A549 (cell line): ENCODE measurements around the gene HRG. TPM values are rescaled to one million over a fixed set of nuclear protein-coding genes. Genes with fewer than 3 reads are reported as not detected.

Experiments
- ATAC-seq, 2 experiments: fragments of 200-7000 bp in 1 of 2; fragments of >200 bp in 1 of 2; cut with Nextera tagmentation in 1 of 2; cut with Tn5 transposase in 1 of 2; 3 replicates each; pipeline versions ENCODE4 v1.8.0 to v1.9.1; 2018 to 2020; ENCODE audit warnings: mild to moderate bottlenecking in 1 of 2, moderate library complexity in 1 of 2
- CTCF ChIA-PET: fragments of 300-600 bp; sonication (Branson Sonifier 250); formaldehyde crosslinking; extraction: SDS; loops from one replicate; lab custom pipeline; 2021; ENCODE audit warnings: antibody characterized with exemption, inconsistent platforms; lab: Yijun Ruan, JAX
- POLR2A ChIA-PET: fragments of 350-600 bp; formaldehyde crosslinking; extraction: SDS; loops from one replicate; lab custom pipeline; 2021; ENCODE audit warnings: antibody characterized with exemption, inconsistent platforms; lab: Yijun Ruan, JAX
- DNase-seq, 2 experiments: peaks; one replicate each; pipeline versions ENCODE4 v3.0.0 to v3.0.0-alpha.2; 2011 to 2016; ENCODE audit warnings: low read depth in 1 of 2, low spot score in 1 of 2
- FAIRE-seq: peaks from 2 replicates; lab custom pipeline; 2011; peaks lifted over from hg19 to GRCh38; lab: Jason Lieb, UNC
- H3K27ac ChIP-seq, 2 experiments: fragments of >200 bp; sonication (Bioruptor Twin); formaldehyde crosslinking; 3 replicates each; pipeline ENCODE4 v1.5.1; 2016 to 2017
- H3K4me1 ChIP-seq: fragments of >200 bp; sonication (Bioruptor Twin); formaldehyde crosslinking; 3 replicates; pipeline ENCODE4 v1.6.1; 2016
- H3K4me2 ChIP-seq: fragments of >200 bp; sonication (Bioruptor Twin); formaldehyde crosslinking; 3 replicates; pipeline ENCODE4 v1.6.1; 2016
- H3K4me3 ChIP-seq: fragments of >200 bp; sonication (Bioruptor Twin); formaldehyde crosslinking; 3 replicates; pipeline ENCODE4 v1.5.1; 2016
- H3K9me3 ChIP-seq: fragments of >200 bp; sonication (Bioruptor Twin); formaldehyde crosslinking; 3 replicates; pipeline ENCODE4 v1.6.1; 2016
- BHLHE40 ChIP-seq: IDR thresholded peaks from 2 replicates; pipeline ENCODE4 v1.6.1; 2012; ENCODE audit warnings: low read depth, low read length, inconsistent platforms
- FOXS1 ChIP-seq: fragments of 250-450 bp; sonication (Bioruptor Pico); IDR thresholded peaks from 2 replicates; pipeline ENCODE4 v1.5.0; 2020; ENCODE audit warnings: mild to moderate bottlenecking, moderate library complexity
- HEYL ChIP-seq: fragments of 250-450 bp; sonication (Bioruptor Pico); IDR thresholded peaks from 2 replicates; pipeline ENCODE4 v1.8.0; 2021; ENCODE audit warnings: mild to moderate bottlenecking, moderate library complexity
- HMGXB4 ChIP-seq: fragments of 250-450 bp; sonication (Bioruptor Pico); IDR thresholded peaks from 2 replicates; pipeline ENCODE4 v1.5.0; 2021; ENCODE audit warnings: mild to moderate bottlenecking, moderate library complexity, borderline replicate concordance
- NPAS2 ChIP-seq: fragments of 250-450 bp; sonication (Bioruptor Pico); IDR thresholded peaks from 2 replicates; pipeline ENCODE4 v1.8.0; 2022; ENCODE audit warnings: mild to moderate bottlenecking, moderate library complexity, borderline replicate concordance
- RAD21 ChIP-seq, 2 experiments: fragments of >200 bp in 1 of 2; sonication (Bioruptor Twin) in 1 of 2; formaldehyde crosslinking in 1 of 2; IDR thresholded peaks in 1 of 2; conservative IDR thresholded peaks in 1 of 2; 2 replicates in 1 of 2; 3 replicates in 1 of 2; pipeline ENCODE4 v1.6.1; 2012 to 2018; ENCODE audit warnings: inconsistent platforms in 1 of 2
- RARB ChIP-seq: fragments of 250-450 bp; sonication (Bioruptor Pico); IDR thresholded peaks from 2 replicates; pipeline ENCODE4 v1.8.0; 2021; ENCODE audit warnings: mild to moderate bottlenecking, moderate library complexity
- REST ChIP-seq: fragments of 200-600 bp; sonication (generic); IDR thresholded peaks from 2 replicates; pipeline ENCODE4 v1.6.1; 2016; ENCODE audit warnings: antibody characterized with exemption, mild to moderate bottlenecking, moderate library complexity
- SREBF2 ChIP-seq: fragments of 450-650 bp; IDR thresholded peaks from 2 replicates; pipeline ENCODE4 v1.6.1; 2014; ENCODE audit warnings: mild to moderate bottlenecking, moderate library complexity
- WGBS: methylation state at CpG from one replicate; pipeline ENCODE4 v1.1.6; 2017; ENCODE audit errors: missing lambda C conversion rate; 5-methylcytosine and 5-hydroxymethylcytosine counted together
- polyA plus RNA-seq, 4 experiments: library from polyadenylated mRNA; depleted of rRNA in 3 of 4; stranded (reverse); fragments of >200 nt; fragmentation: RNase III in 1 of 4; extraction: RNeasy Plus Mini Kit Qiagen cat#74134 plus additional on column Dnase treatment in 1 of 4; gene quantifications; 2 replicates in 3 of 4; 3 replicates in 1 of 4; pipeline ENCODE4 v1.2.3, GENCODE V29; 2011 to 2017
- TF ChIP-seq, protein P1 (sequence below): IDR thresholded peaks from 2 replicates; pipeline ENCODE4 v1.6.1; 2012
- TF ChIP-seq, protein P2 (sequence below): fragments of 250-450 bp; sonication (Bioruptor Pico); IDR thresholded peaks from 2 replicates; pipeline ENCODE4 v1.5.0; 2020; ENCODE audit warnings: low read depth, mild to moderate bottlenecking, moderate library complexity

Gene HRG
- polyA plus RNA-seq, 2 of the 4 experiments (the other 2 are of a cell fraction) = not detected

DNA sequence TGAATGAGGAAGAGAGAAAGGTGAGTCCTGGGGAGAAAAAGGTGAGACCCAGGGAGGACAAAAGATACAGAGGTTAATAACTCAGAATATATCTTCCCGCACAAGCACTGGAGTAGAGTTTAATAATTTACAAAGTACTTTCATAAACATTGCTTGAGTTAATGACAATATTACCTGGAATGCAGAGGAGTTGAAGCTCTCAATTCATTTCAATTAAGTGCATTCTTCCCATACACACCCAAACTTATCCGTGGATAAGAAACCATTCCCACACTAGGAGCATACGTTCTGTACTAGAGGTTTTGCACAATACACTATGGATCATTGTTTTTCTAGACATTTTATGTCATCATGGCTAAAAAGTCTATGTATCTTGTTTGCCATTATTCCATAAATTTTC, 28.0 kb downstream of the HRG start:
- no peak for DNase-seq
- TF ChIP-seq HMGXB4 (CRISPR knock-in tag) (no peak), RAD21 (conservative IDR thresholded peaks at IDR 0.05 in 1 of 2, IDR thresholded peaks at IDR 0.05 in 1 of 2) (no peak)
- TF ChIP-seq, all 56 proteins: peak for 0
- ChIA-PET POLR2A (no interaction called here), CTCF (interaction anchor here (0.6 kb wide), 1 partner anchor 471 kb away, joined by 4 read pairs; no protein-coding TSS in a partner anchor)
- ATAC-seq (no peak), FAIRE-seq (no peak)
- 57% methylated on average over 3 of the region's 3 CpGs for WGBS
- Histone ChIP-seq H3K27ac (no peak overlapping the region), H3K4me2 (no peak overlapping the region), H3K9me3 (no peaks in the 10 kb centered on the region), H3K4me1 (peaks cover 7% of the 10 kb centered on the region; the same call in 1 of the 3 replicates), H3K4me3 (no peak overlapping the region)

GRCh38 chr3:186694288-186695032, 28.6 kb downstream of the HRG start:
- ChIA-PET CTCF (no interaction called here), POLR2A (no interaction called here)
- ATAC-seq = no peak
- 71% methylated on average over 6 of the region's 6 CpGs for WGBS
- no peak for DNase-seq
- no peak overlapping the region; a peak in 1 of 6 replicates for H3K27ac ChIP-seq
- H3K4me3 ChIP-seq = no peak overlapping the region
- H3K9me3 ChIP-seq = no peaks in the 10 kb centered on the region
- H3K4me1 ChIP-seq = peaks cover 7% of the 10 kb centered on the region; the same call in 1 of the 3 replicates
- no peak for FAIRE-seq
- TF ChIP-seq FOXS1 (CRISPR knock-in tag) (no peak), BHLHE40 (no peak), REST (no peak), RARB (no peak)
- TF ChIP-seq, protein P1, sequence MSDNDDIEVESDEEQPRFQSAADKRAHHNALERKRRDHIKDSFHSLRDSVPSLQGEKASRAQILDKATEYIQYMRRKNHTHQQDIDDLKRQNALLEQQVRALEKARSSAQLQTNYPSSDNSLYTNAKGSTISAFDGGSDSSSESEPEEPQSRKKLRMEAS = no peak
- no peak overlapping the region for H3K4me2 ChIP-seq

- Histone ChIP-seq H3K9me3 (no peaks in the 10 kb centered on the region), H3K27ac (no peak overlapping the region), H3K4me1 (peaks cover 7% of the 10 kb centered on the region; the same call in 1 of the 3 replicates), H3K4me2 (no peak overlapping the region), H3K4me3 (no peak overlapping the region)
- TF ChIP-seq, protein P2, sequence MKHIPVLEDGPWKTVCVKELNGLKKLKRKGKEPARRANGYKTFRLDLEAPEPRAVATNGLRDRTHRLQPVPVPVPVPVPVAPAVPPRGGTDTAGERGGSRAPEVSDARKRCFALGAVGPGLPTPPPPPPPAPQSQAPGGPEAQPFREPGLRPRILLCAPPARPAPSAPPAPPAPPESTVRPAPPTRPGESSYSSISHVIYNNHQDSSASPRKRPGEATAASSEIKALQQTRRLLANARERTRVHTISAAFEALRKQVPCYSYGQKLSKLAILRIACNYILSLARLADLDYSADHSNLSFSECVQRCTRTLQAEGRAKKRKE = no peak
- TF ChIP-seq HEYL (no peak), SREBF2 (no peak), NPAS2 (no peak), BHLHE40 (no peak)
- 92% methylated on average over 2 of the region's 2 CpGs for WGBS
- no peak for FAIRE-seq
- ChIA-PET POLR2A (no interaction called here), CTCF (no interaction called here)
- DNase-seq = no peak
- ATAC-seq = no peak
Measured at GRCh38 chr3:186696522-186696921, 30.7 kb downstream of the HRG start.
